GM13976 (cell line): ENCODE measurements around the gene RGL2.
"Not testable (repeated sequence)": the region's sequence is repeated elsewhere in the genome, so short reads cannot be mapped to it uniquely, and the experiment has no call there.

Source experiments
- DNase-seq: peaks from one replicate; pipeline ENCODE4 v3.0.0; 2012; ENCODE audit warnings: low spot score
- CTCF ChIP-seq: IDR thresholded peaks from 2 replicates; pipeline ENCODE4 v1.5.1; 2012; ENCODE audit warnings: borderline replicate concordance, mild to moderate bottlenecking; ENCODE audit not compliant: insufficient read depth; ENCODE audit errors: extremely low read depth, missing control alignments, control extremely low read depth
- in situ Hi-C: fragments of 300-500 bp; cut with MboI; formaldehyde crosslinking; loops from one replicate; pipeline ENCODE4 v1.12.0; 2022; ENCODE audit warnings: low sequenced_read_pairs, mixed read lengths, inconsistent platforms; ENCODE audit not compliant: unreplicated experiment

RGL2 gene

GRCh38 chr6:33272275-33273128 lies 26.2 kb downstream of the RGL2 start:
- in situ Hi-C loops, result no loop called here
- DNase-seq, result no peak
- no peak for TF ChIP-seq CTCF

- in situ Hi-C loops, result no loop called here
- DNase-seq, result peak; percentile 94
- TF ChIP-seq CTCF, result no peak
Measured at GRCh38 chr6:33271468-33272274, 27.1 kb downstream of the RGL2 start, which contains the start of the genes RPS18 and VPS52. Gene RPS18, plus strand, starts transcription at chr6:33272075. Its CDS starts 45 bp downstream, at chr6:33272120. Gene VPS52, minus strand, starts transcription at chr6:33271876. Its CDS starts 201 bp downstream, at chr6:33271675.

GRCh38 chr6:33271117-33271467 lies 27.6 kb downstream of the RGL2 start:
- DNase-seq, result no peak
- TF ChIP-seq CTCF, result no peak
- in situ Hi-C loops, result no loop called here

GRCh38 chr6:33264015-33264414 lies 34.7 kb downstream of the RGL2 start:
- in situ Hi-C loops, result no loop called here

GRCh38 chr6:33262490-33262889 lies 36.3 kb downstream of the RGL2 start:
- DNase-seq, in situ Hi-C loops: not testable (repeated sequence)

More at GRCh38 chr6:33264015-33264414, 34.7 kb downstream of the RGL2 start:
- TF ChIP-seq CTCF, result no peak
- no peak for DNase-seq

- in situ Hi-C loops, result no loop called here
- DNase-seq, result no peak
- no peak for TF ChIP-seq CTCF
Measured at GRCh38 chr6:33259032-33259431, 39.7 kb downstream of the RGL2 start.

- TF ChIP-seq CTCF, result no peak
- no peak for DNase-seq
- in situ Hi-C loops, result no loop called here
Measured at GRCh38 chr6:33254591-33254990, 44.2 kb downstream of the RGL2 start.
